Stimulated activated CD4-positive, alpha-beta T cell treated with anti-CD3 and anti-CD28 coated beads, Interleukin-4, amount 100 ng/mL, for 1 hour (primary cell): ENCODE data around the gene ROPN1L.
"Not testable (repeated sequence)": the region's sequence is repeated elsewhere in the genome, so short reads cannot be mapped to it uniquely, and the experiment has no call there.

Experiments
- DNase-seq: peaks from one replicate; pipeline ENCODE4 v3.0.0-alpha.2; 2020

ROPN1L gene

DNA sequence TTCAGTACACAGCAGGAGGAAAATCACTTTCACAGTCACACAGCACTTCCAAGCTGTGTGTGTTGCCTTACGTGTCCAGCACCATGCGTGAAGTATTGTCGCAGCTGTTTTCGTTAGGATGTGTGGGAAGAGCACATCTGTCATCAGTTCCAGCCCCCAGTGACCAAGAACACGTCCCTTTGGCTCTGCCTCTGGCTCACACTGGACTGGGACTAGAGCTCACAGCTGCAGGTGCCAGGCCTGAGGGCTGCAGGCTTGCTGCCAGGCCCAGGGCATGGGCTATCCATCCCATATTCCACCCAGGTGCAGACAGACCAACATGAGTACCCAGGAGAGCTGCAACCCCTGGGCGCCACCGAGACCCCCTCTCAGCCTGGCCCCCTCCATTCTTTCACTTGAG is 61.6 kb downstream of the ROPN1L start:
- DNase-seq, result no peak

DNA sequence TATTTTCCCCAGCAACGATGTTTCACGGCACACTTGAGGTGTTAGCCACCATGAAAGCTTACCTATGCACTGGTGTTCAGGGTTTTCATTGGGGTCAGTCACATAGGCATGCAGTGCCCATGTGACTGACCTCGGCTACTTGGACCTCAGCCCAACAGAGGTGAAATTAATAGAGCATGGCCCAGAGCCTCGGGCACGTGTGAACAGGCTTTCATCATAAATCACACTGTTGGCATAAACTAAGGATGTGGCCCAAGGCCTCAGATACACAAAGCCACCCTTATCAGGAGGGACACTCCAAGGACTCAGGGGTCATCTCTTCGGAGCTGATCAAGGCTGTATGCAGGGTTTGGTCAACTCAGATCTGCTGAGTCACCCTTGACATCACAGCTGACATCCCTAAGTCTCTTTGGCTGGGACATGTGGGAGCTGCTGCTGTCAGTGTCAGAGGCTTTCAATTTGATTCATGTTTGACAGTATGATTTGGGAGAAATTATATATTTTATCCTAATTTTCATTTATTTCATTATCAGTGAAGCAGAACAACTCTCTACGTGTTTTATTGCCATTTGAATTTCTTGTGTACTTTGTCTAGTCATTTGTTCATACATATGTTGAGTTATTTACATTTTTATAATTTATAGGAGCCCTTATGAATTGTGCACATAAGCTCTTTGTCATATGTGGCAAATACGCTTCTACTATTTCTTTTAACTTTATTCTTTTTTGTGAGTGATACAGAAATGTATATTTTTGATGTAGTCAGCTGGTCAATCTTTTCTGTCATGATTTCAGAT is 62.5 kb downstream of the ROPN1L start:
- no peak for DNase-seq

DNA sequence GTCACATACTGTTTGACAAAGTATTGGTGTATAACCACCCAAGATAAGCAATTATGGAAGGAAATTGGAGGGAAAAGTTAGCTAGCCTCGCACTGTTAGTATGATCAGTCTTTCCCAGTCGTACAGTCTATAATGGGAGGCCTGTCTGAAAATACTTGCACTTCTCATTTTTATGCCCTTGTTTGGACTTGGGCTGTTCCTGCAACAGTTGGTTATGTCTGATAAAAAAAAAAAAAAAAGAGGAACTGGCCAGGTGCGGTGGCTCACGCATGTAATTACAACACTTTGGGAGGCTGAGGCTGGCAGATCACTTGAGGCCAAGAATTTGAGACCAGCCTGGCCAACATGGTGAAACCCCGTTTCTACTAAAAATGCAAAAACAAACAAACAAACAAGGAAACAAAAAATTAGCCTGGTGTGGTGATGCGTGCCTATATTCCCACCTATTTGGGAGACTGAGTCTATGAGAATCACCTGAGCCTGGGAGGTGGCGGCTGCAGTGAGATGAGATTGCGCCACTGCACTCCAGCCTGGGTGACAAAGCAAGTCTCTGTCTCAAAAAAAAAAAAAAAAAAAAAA is 63.9 kb downstream of the ROPN1L start:
- no peak for DNase-seq

DNA sequence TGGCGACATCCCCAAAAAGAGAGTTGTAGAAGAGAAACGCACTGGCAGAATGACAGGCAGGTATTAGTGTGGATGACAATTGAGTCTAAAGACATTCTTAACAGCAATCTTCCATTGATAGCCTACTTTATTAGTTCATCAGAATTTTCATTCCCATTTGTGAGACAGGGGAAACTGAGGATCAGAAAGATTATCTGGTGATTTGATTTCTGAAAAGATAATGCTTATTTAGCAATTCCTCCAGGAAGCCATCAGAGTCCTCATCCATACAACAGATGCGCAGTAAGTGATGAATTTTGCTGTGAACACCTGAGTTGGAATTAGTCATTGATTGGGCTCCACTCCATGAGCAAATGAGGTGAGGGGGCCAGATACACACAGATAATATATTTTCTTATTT is 64.9 kb downstream of the ROPN1L start:
- no peak for DNase-seq

DNA sequence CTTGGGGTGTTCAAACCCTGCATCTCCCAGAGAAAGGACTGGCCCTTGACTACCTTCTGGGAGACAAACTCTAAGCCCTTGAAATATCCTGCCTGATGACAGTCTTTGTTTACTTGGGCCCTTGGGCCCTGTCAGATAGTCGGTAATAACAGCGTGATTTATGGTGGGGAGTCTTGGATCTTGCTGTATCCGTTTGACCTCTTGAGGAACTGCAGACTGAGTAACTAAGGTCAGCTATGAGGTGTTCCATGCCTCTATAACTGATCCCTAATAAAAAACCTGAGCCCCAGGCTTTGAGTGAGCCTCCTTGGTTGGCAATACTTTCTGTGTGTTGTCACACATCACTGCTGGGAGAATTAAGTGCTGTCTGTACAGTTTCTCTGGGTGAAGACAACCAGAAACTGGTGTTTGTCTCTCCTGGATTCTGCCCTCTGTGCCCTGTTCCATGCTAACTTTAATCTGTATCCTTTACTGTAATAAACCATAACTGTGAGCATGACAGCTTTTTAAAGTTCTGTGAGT is 66.0 kb downstream of the ROPN1L start:
- no peak for DNase-seq

DNA sequence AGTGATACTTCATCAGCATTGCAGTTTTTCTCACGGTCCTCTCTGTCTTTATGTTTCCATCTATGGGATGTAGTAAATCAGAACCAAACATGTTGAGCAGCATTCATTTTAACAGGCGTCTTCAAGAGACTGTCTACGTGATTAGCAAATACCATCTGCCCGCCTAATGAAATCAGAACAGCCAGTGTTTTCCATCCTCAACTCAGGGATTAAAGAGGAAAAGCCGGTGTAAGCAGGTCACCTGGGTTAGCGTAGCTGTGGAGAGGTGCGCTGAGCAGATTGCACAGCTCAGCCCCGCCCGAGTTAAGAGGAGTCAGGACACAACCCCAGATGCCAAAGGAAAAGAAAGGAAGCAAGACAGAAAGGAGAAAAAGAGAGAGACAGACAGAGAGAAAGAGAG is 67.9 kb downstream of the ROPN1L start:
- no peak for DNase-seq

DNA sequence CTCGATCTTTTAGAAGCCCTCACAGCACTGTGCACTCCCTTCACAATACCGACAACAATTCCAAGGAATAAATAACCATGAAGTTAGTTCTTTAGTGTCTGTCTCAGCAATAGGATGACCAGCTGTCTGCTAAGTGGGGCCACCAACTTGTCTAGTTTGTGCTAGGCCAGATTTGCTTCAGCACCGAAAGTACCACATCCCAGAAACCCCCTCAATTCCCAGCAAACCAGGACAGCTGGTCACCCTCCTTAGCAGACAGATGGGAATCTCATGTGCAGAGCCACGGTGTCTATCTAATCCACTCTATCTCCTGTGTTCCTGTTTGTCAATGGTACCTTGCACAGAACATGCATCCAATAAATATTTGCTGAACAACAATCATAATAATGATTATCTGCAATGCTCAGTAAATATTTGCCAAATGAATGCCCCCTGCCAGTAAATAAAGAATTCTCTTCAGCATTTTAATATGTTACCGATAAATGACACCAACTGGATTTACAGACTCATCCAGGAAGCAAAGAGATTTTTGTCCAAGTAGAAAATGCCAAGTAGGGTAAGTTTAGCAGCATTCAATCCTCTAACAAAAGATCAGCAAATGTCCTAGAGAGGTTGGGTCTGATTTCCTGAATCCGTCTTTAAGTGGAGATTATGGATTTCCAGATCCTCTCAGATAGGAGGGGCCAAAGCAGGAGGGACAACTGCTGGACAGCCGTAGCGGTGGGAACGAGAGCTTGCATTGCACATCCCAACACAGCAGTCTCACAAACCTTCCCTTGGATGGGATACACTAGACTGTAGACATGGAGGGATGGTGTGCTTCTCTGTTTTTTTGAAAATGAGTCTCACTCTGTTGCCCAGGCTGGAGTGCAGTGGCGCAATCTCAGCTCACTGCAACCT is 70.3 kb downstream of the ROPN1L start:
- no peak for DNase-seq

DNA sequence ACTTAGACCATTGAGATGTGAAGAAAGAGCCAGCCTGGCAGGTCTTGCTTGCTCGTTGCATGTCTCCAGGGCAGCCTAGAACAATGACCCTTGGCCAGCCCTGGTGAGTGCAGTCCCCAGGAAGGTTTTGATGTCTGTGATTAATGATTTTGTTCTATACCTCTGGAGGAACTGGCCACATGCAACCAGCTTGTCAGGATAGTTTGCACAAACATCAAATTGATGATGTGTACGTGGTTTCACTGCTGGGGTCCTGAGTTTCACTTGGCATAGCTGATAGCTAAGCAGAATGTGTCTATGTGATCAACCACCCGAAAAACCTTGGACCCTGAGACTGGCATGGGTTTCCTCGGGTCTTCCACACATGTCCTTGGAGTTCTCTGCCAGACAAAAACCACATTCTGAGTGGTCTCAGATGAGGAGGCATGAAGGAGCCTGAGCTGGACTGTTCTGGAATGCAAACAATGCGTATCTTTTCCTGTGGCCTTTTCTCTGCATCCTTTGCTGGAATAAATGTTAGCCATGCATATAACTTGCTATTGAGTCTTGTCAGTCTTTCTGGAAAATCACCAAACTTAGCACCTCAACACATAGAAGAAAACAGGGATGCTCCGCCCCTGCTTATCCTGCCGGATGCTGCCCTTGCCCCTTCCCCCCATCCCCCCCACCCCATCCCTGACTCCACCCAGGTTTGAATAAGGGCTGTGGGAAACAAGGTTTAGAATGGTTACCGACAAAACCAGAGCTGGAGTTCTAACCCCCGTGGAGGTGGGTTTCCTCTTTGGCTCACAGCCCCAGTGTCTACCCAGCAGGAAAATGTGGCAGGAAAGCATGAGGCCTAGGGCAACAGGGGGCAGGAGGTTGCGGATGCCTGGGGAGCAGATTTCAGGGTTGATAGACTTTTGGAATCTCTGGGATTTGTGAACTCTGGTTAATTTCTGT is 72.1 kb downstream of the ROPN1L start:
- DNase-seq, result no peak

DNA sequence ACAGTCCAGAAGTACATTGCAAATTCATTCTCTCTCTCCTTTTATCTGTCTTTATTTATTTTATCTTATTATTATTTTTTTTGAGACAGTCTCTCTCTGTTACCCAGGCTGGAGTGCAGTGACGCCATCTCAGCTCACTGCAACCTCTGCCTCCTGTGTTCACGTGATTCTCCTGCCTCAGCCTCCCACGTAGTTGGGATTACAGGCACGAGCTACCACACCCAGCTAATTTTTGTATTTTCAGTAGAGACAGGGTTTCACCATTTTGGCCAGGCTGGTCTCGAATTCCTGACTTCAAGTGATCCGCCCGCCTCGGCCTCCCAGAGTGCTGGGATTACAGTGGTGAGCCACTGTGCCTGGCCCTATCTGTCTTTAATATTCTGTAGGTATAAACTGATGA is 72.9 kb downstream of the ROPN1L start:
- not testable (repeated sequence) for DNase-seq
